Epithelial cell of proximal tubule (primary cell): ENCODE results near the gene ADAMTS12. TPM values are rescaled to one million over a fixed set of nuclear protein-coding genes. Genes with fewer than 3 reads are reported as not detected.

Experiments used
- DNase-seq: peaks from one replicate; pipeline ENCODE4 v3.0.0-alpha.2; 2011; ENCODE audit warnings: low read depth
- H3K4me3 ChIP-seq: 2 replicates; pipeline ENCODE4 v1.5.1; 2011; ENCODE audit warnings: low read depth, mild to moderate bottlenecking, low read length
- total RNA-seq: library from RNA; depleted of rRNA; stranded (reverse); fragments of >200 nt; gene quantifications from 2 replicates; pipeline ENCODE4 v1.2.3, GENCODE V29; 2015
- TF ChIP-seq, protein P1 (sequence below): conservative IDR thresholded peaks from 2 replicates; pipeline ENCODE4 v1.5.1; 2012; ENCODE audit warnings: low read depth, mild to moderate bottlenecking, low read length

ADAMTS12 gene
- total RNA-seq, 1 donor from 2014 or later: 2.1 TPM

DNA sequence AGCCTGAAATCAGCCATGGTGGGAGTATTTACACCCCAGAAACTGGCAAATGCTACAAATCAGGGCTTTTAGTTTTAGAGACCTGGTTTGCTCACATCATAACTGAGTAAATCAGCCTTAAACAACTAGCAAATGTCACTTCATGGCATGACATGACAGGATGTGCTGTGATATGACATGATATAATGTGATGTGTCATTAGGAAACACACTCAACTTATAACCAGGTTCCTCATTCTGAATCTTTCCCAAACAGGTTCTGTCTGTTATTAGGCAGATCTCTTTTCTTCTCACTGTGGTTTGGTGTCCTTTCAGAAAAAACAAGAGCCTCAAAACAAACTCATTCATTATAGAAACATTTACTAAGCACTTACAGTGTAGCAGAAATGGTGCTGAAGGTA is 90.5 kb downstream of the ADAMTS12 start:
- no peak for DNase-seq
- TF ChIP-seq, protein P1, sequence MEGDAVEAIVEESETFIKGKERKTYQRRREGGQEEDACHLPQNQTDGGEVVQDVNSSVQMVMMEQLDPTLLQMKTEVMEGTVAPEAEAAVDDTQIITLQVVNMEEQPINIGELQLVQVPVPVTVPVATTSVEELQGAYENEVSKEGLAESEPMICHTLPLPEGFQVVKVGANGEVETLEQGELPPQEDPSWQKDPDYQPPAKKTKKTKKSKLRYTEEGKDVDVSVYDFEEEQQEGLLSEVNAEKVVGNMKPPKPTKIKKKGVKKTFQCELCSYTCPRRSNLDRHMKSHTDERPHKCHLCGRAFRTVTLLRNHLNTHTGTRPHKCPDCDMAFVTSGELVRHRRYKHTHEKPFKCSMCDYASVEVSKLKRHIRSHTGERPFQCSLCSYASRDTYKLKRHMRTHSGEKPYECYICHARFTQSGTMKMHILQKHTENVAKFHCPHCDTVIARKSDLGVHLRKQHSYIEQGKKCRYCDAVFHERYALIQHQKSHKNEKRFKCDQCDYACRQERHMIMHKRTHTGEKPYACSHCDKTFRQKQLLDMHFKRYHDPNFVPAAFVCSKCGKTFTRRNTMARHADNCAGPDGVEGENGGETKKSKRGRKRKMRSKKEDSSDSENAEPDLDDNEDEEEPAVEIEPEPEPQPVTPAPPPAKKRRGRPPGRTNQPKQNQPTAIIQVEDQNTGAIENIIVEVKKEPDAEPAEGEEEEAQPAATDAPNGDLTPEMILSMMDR: no peak
- H3K4me3 ChIP-seq: no peak overlapping the region

DNA sequence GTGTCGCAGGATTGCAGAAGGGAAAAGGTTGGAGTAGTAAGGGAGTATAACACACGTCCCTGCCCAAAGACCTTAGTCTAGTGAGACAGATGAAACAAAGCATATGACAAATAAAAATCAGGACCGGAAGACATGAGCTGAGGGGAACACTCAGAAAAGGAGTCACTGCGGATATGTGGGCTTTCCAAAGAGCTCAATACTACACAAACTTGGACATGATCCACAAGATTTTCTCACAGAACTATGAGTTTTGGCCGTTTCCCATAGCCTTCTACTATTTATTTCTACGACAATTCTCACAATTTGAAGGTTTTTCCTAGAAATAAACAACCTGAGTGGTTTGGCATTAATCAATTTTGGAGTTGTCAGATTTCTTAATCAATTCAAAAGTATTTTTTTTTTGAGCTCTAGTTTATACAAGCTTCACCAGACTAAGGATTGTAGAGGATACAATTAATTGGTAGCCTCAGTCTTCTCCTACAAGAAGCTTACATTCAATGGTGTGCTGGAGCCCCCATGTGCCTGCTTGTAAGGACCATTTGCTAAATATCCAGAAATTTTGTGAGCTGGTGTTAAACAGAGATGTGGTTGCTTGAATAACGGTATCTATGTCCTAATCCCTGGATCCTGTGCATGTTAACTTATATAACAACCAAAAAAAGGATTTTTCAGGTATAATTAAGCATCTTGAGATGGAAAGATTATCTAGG is 91.4 kb downstream of the ADAMTS12 start:
- no peak for DNase-seq
- H3K4me3 ChIP-seq: no peak overlapping the region
- TF ChIP-seq, protein P1: peak; percentile 41

DNA sequence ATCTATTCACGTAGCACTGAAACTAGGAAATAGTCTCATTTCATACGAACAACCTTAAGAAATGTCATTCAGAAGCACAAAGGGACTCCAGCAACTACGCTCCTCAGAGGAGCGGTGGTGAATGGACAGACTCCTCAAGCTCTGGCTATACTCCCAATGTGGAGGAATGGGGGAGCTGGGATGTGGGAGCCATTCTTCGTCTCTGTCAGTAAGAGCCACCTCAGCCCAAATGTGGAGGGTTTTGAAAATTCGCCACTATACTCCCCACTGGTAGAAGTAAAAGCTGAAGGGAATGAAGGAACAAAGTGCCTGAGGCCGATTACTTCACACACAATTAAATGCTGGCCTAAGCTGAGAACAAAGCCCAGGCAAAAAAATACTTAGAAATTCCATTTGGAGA is 96.3 kb downstream of the ADAMTS12 start:
- no peak for DNase-seq
- TF ChIP-seq, protein P1: no peak
- H3K4me3 ChIP-seq: no peak overlapping the region

GRCh38 chr5:33794550-33795181 is 97.1 kb downstream of the ADAMTS12 start:
- DNase-seq: no peak
- TF ChIP-seq, protein P1: no peak
- no peak overlapping the region for H3K4me3 ChIP-seq

DNA sequence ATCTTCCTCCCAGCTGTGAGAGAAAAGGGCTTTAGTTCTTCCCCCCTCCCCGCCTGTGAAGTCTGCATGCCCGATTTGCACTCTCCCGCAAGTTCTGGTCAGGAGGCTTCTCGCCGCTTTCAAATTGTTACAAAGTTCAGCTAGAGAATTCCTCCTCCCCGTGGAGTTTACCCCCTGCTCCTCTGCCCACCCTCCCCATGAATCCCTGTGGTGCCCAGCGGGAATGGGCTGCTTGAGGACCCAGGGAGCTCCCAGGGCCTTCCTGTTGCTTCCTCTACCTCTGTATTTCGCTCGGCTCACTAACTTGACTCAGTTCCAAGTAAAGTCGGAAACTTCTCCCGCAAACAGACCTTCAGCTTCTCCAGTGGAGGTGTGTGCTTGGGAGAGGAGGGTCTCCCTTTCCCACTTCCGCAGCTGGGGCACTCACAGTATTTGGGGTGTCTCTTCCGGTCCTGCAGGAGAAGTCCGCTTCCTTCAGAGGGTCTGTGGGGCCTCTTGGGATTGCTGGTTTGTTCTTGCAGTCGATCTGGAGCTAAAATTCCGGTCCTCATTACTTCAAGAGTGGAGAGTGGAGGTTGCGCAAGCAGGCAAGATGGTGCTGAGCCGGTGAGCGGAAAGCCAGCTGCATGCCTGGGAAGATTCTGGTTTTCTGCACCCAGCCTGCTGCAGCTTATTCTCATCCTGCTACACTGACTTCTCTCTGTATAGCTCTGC is 97.8 kb downstream of the ADAMTS12 start:
- no peak overlapping the region for H3K4me3 ChIP-seq
- TF ChIP-seq, protein P1: no peak
- no peak for DNase-seq

- DNase-seq: no peak
- no peak overlapping the region for H3K4me3 ChIP-seq
- TF ChIP-seq, protein P1: no peak
Measured at GRCh38 chr5:33793276-33793675, 98.5 kb downstream of the ADAMTS12 start.
